PC-9 (cell line): ENCODE data around the gene DOCK6.

Experiments
- CTCF ChIP-seq: fragments of 200-600 bp; sonication (generic); conservative IDR thresholded peaks from 2 replicates; pipeline ENCODE4 v1.6.1; 2017; ENCODE audit warnings: mixed run types, antibody characterized with exemption, mild to moderate bottlenecking, moderate library complexity
- EZH2 ChIP-seq: fragments of 200-600 bp; sonication (generic); IDR thresholded peaks from 2 replicates; pipeline ENCODE4 v1.8.0; 2017; ENCODE audit warnings: antibody characterized with exemption, low read depth

- TF ChIP-seq CTCF (no peak), EZH2 (no peak)
Measured at GRCh38 chr19:11208561-11209471, 53.5 kb downstream of the DOCK6 start.
